ENCODE results near the gene TPK1. TPM values are rescaled to one million over a fixed set of nuclear protein-coding genes. Genes with fewer than 3 reads are reported as not detected.

The TPK1 gene
- total and polyA plus RNA-seq, 2 of the 13 experiments (the other 11 are each of a cell fraction or from before 2014, with no cell fraction given): 1.0 to 1.2 TPM

DNA sequence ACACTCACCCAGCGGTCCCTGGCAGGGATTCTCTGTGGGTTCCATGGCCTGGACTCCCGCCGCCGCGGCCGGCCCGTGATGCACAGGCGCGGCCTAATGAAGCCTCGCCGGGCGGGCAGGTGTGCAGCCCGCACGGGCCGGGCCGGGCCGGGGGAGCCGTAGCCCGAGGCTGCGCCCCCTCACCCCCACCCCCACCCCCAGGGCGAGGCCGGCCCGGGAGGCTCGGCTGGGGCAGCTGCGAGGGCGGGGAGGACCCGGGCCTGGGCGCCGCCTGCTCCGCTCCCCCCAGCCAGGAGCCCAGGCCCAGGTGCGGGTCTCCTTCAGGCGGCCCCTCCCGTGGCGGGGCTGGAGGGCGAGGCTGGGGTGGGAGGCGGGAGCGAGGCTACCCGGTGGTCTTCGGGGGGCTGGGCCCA is 432.2 kb downstream of the TPK1 start, which contains the start of gene NOBOX (continued):
- TF ChIP-seq, protein P1, sequence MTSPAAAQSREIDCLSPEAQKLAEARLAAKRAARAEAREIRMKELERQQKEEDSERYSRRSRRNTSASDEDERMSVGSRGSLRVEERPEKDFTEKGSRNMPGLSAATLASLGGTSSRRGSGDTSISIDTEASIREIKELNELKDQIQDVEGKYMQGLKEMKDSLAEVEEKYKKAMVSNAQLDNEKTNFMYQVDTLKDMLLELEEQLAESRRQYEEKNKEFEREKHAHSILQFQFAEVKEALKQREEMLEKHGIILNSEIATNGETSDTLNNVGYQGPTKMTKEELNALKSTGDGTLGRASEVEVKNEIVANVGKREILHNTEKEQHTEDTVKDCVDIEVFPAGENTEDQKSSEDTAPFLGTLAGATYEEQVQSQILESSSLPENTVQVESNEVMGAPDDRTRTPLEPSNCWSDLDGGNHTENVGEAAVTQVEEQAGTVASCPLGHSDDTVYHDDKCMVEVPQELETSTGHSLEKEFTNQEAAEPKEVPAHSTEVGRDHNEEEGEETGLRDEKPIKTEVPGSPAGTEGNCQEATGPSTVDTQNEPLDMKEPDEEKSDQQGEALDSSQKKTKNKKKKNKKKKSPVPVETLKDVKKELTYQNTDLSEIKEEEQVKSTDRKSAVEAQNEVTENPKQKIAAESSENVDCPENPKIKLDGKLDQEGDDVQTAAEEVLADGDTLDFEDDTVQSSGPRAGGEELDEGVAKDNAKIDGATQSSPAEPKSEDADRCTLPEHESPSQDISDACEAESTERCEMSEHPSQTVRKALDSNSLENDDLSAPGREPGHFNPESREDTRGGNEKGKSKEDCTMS (CRISPR knock-in tag; conservative IDR thresholded peaks at IDR 0.05): no peak
- TF ChIP-seq DMAP1 (CRISPR knock-in tag; IDR thresholded peaks at IDR 0.05) (no peak), PLRG1 (conservative IDR thresholded peaks at IDR 0.05) (no peak), ZNF143 (CRISPR knock-in tag; IDR thresholded peaks at IDR 0.05) (no peak), SUZ12 (IDR thresholded peaks at IDR 0.05; ENCODE audit: low read depth, low read length) (no peak), POLR2AphosphoS5 (IDR thresholded peaks at IDR 0.05; ENCODE audit: low read depth, low read length) (no peak), ZNF563 (CRISPR knock-in tag; IDR thresholded peaks at IDR 0.05) (no peak), MYPOP (CRISPR knock-in tag; IDR thresholded peaks at IDR 0.05) (no peak), PRMT3 (CRISPR knock-in tag; IDR thresholded peaks at IDR 0.05; ENCODE audit: borderline replicate concordance, low read depth) (no peak)

DNA sequence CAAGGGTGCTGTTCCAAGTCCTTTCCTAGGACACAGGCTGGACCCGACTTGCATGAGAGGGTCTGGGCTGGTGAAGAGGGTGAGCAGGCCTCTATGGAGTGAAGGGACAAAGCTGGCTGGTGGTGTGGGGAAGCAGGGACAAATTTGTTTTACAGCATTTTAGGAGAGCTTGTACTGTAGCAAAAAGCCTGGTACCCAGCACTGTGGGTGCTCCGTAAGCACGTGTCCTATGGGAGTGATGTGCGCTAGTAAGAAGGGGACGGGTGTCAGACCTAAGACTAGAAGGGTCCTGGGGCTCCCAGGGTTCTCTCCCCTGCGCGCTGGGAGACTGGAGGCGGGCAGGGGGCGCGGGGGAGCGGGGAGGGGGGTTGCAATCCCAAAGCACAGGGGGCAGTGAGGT is 432.8 kb downstream of the TPK1 start:
- no TSS peak for BruUV-seq (replicated peaks)
- CTCF ChIA-PET (ENCODE audit: low intra/inter-chr PET ratio, low total read pairs): no interaction called here
- TF ChIP-seq ZNF234 (CRISPR knock-in tag; conservative IDR thresholded peaks at IDR 0.05): no peak
- no peak for TF ChIP-seq NFIC (IDR thresholded peaks at IDR 0.05; ENCODE audit: low read length)
- no peak for TF ChIP-seq CEBPG (CRISPR knock-in tag; IDR thresholded peaks at IDR 0.05)
- TF ChIP-seq ZNF503 (CRISPR knock-in tag; IDR thresholded peaks at IDR 0.05): no peak
- TF ChIP-seq CHD4 (IDR thresholded peaks at IDR 0.05; ENCODE audit: borderline replicate concordance, low read length): no peak
- TF ChIP-seq U2AF1 (optimal IDR thresholded peaks at IDR 0.05; ENCODE audit: low read depth, low read length): no peak
- TF ChIP-seq DNMT3B (CRISPR knock-in tag; conservative IDR thresholded peaks at IDR 0.05): no peak
- TF ChIP-seq, protein P2, sequence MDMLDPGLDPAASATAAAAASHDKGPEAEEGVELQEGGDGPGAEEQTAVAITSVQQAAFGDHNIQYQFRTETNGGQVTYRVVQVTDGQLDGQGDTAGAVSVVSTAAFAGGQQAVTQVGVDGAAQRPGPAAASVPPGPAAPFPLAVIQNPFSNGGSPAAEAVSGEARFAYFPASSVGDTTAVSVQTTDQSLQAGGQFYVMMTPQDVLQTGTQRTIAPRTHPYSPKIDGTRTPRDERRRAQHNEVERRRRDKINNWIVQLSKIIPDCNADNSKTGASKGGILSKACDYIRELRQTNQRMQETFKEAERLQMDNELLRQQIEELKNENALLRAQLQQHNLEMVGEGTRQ (IDR thresholded peaks at IDR 0.05; ENCODE audit: low read depth, low read length): no peak
- TF ChIP-seq, protein P2 (CRISPR knock-in tag; IDR thresholded peaks at IDR 0.05; ENCODE audit: borderline replicate concordance): no peak
- TF ChIP-seq ZNF850 (CRISPR knock-in tag; conservative IDR thresholded peaks at IDR 0.05): no peak

More for the DNA sequence above, 432.8 kb downstream of the TPK1 start:
- intact Hi-C loops (cut with micrococcal nuclease; ENCODE audit: unreplicated experiment): no loop called here
- no peak overlapping the region for H3K9ac ChIP-seq (ENCODE audit: insufficient read depth, low read depth, low read length)
- no peaks in the 10 kb centered on the region for H4K20me1 ChIP-seq (ENCODE audit: insufficient read depth, low read length)
- H3K4me3 ChIP-seq (replicated peaks in 1 of 3; ENCODE audit: insufficient read depth in 1 of 3, low read depth in 2 of 3, low read length in 3 of 3): no peak overlapping the region
- no peak overlapping the region for H3K4me2 ChIP-seq (ENCODE audit: low read depth, low read length)
- ATAC-seq (no peak), FAIRE-seq (no peak), DNase-seq (ENCODE audit: low spot score) (no peak)
- in situ Hi-C loops (cut with HindIII; ENCODE audit: extremely low pct_ligation_motif_present, low pct_unique_long_range_greater_than_20kb): no loop called here
- H3K9me3 ChIP-seq (ENCODE audit: low read length): no peaks in the 10 kb centered on the region
- no peak overlapping the region for H3K27ac ChIP-seq (ENCODE audit: extremely low read length, insufficient read depth, low read length)
- H3K36me3 ChIP-seq (replicated peaks in 1 of 2; ENCODE audit: control insufficient read depth in 1 of 2, insufficient read depth in 2 of 2, low read length in 2 of 2): no peaks in the 10 kb centered on the region
- no peaks in the 10 kb centered on the region for H3K4me1 ChIP-seq (ENCODE audit: insufficient read depth, low read length)
- H3K79me2 ChIP-seq (ENCODE audit: insufficient read depth, low read length): no peaks in the 10 kb centered on the region
- POLR2A ChIA-PET: no interaction called here
- H3K27me3 ChIP-seq (ENCODE audit: control insufficient read depth in 1 of 2, insufficient read depth in 2 of 2, low read length in 2 of 2): peaks cover 0 to 15% of the 10 kb centered on the region in 2 experiments; a peak in 2 of 5 replicates
- H2AFZ ChIP-seq (ENCODE audit: low read length): no peak overlapping the region
- 71% methylated on average over 5 of the region's 11 CpGs for WGBS (ENCODE audit: low lambda C conversion rate)

Data from HepG2 (cell line).